HG02852 (cell line): ENCODE data around the gene NSMCE4A.
"Not testable (repeated sequence)": the region's sequence is repeated elsewhere in the genome, so short reads cannot be mapped to it uniquely, and the experiment has no call there.

ENCODE experiments used
- ATAC-seq: cut with Tn5 transposase; IDR thresholded peaks from one replicate; pipeline ENCODE4 v1.9.1; 2021; ENCODE audit warnings: mild to moderate bottlenecking, moderate library complexity; ENCODE audit not compliant: unreplicated experiment

Gene NSMCE4A

GRCh38 chr10:121974535-121975294, at the start of gene NSMCE4A:
NSMCE4A (minus strand) TSS chr10:121975217; CDS start chr10:121975165, 52 bp downstream.
- peak; percentile 82 for ATAC-seq

- not testable (repeated sequence) for ATAC-seq
These were observed 48.2 kb upstream of the NSMCE4A start for GRCh38 chr10:122023257-122023656.

GRCh38 chr10:122022276-122022675, 47.3 kb upstream of the NSMCE4A start:
- ATAC-seq: no peak

GRCh38 chr10:122021828-122022227, 46.8 kb upstream of the NSMCE4A start:
- ATAC-seq: no peak

- no peak for ATAC-seq
These were observed 46.4 kb upstream of the NSMCE4A start for GRCh38 chr10:122021379-122021778.

- ATAC-seq: no peak
These were observed 45.2 kb upstream of the NSMCE4A start for GRCh38 chr10:122020226-122020625.

GRCh38 chr10:122019414-122019975, 44.5 kb upstream of the NSMCE4A start:
- ATAC-seq: no peak

GRCh38 chr10:122018951-122019413, 44.0 kb upstream of the NSMCE4A start:
- ATAC-seq: no peak

GRCh38 chr10:122018491-122018890, 43.5 kb upstream of the NSMCE4A start:
- ATAC-seq: no peak

GRCh38 chr10:122017926-122018325, 42.9 kb upstream of the NSMCE4A start:
- ATAC-seq: not testable (repeated sequence)

GRCh38 chr10:122014652-122015248, 39.7 kb upstream of the NSMCE4A start:
- ATAC-seq: no peak

GRCh38 chr10:122013311-122013780, 38.3 kb upstream of the NSMCE4A start:
- no peak for ATAC-seq

- ATAC-seq: no peak
These were observed 37.7 kb upstream of the NSMCE4A start for GRCh38 chr10:122012731-122013130.

- no peak for ATAC-seq
These were observed 35.5 kb upstream of the NSMCE4A start for GRCh38 chr10:122010405-122011050.

- no peak for ATAC-seq
These were observed 32.4 kb upstream of the NSMCE4A start for GRCh38 chr10:122007415-122007814.

GRCh38 chr10:122001698-122002097, 26.7 kb upstream of the NSMCE4A start:
- no peak for ATAC-seq

GRCh38 chr10:121999301-121999700, 24.3 kb upstream of the NSMCE4A start:
- ATAC-seq: no peak

GRCh38 chr10:121998462-121998861, 23.4 kb upstream of the NSMCE4A start:
- no peak for ATAC-seq

- ATAC-seq: no peak
These were observed 19.5 kb upstream of the NSMCE4A start for GRCh38 chr10:121994429-121994941.

GRCh38 chr10:121991727-121992126, 16.7 kb upstream of the NSMCE4A start:
- not testable (repeated sequence) for ATAC-seq

- no peak for ATAC-seq
These were observed 15.1 kb upstream of the NSMCE4A start for GRCh38 chr10:121990015-121990677.
